GM18498 (cell line): Measurements from ENCODE around the gene CDK11B.
"Not testable (repeated sequence)": the region's sequence is repeated elsewhere in the genome, so short reads cannot be mapped to it uniquely, and the experiment has no call there.

Experiments used
- ATAC-seq: cut with Tn5 transposase; IDR thresholded peaks from one replicate; pipeline ENCODE4 v1.9.1; 2021; ENCODE audit warnings: mild to moderate bottlenecking, moderate library complexity; ENCODE audit not compliant: unreplicated experiment

The CDK11B gene

DNA sequence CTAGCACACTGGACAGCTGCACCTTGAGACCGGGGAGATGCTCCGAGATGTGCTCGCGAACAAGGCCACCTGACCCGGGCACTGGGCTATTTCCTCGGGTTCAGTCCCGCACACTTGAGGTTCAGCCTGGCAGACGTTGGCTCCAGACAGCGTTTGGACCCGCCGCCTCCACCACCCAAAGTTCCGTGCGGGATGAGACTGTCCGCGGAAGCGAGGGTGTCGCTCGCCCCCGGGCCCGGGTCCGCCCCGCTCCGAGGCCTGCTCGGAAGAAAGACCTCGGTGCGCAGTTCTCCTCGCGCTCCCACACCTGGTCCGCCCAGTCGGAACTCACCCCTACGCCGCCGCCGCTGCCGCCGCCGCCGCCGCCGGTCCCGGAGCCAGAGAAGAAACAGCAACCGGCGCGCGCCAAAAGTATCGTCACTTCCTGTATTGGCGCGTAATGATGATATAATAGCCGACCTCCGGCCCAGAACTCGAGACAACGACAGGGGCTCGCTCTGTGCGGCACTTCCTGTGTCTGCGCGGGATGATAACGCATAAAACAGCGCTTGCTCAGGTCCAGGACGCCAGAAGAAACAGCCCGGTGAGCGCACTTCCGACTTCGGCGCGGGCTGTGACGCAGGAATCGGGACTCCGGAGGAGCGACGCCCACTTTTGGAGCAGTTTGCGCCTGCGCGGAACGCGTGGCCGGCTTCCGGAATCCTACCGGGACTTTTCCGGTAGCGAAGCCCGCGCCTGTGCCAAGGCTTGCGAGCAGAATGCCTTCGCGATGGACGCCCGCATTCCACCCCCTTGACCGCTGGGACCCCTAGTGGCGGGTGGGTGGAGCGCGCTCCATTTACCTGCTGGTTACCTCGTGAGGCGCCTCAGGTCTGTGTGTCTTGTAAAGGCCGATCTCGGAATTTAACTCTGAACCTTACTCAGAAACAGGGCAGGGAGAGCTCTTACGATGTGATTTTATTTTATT is at the start of gene CDK11B:
CDK11B (minus strand) TSS at position 422 of the 967 bp plus-strand sequence. CDS start 1,519 bp downstream, outside the sequence.
- peak; percentile 86 for ATAC-seq

DNA sequence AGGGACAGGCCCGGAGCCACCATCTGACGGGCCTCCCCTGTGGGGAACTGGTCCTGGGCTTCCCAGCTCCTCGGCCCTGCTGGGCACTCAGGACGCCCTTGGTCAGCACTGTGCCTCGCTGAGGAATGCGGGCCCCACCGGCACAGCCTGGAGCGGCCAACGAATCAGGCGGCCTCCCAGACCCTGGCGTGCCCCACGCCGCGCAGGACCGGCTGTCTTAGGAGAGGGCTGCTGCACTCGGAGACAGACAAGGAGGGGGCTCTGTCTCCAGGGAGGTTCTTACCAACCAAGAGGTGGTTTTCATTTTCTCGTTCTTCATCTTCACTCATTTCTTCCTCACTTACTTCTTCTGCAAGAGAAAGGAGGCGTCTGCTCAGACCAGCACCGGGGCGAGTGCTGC is 49.1 kb upstream of the CDK11B start:
- not testable (repeated sequence) for ATAC-seq

GRCh38 chr1:1707241-1707640 is 48.4 kb upstream of the CDK11B start:
- not testable (repeated sequence) for ATAC-seq

DNA sequence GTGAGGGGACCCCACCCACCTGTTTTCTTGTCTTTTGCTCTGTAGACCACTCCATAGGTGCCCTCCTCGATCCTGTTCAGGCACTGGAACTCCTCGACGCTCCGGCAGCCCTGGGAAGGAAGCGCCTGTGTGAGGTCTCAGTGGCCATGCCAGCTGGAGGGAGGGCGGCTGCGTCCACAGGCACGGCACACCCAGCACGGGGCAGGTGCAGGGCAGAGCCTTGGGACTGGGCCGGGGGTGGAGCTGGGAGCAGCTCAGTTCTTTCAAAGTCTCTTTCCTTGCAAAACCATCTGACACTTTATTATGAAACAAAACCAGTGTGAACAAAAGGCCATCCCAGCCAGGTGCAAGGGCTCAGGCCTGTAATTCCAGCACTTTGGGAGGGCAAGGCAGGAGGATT is 46.8 kb upstream of the CDK11B start:
- ATAC-seq: not testable (repeated sequence)

- ATAC-seq: not testable (repeated sequence)
Observed at GRCh38 chr1:1704284-1704957, 45.6 kb upstream of the CDK11B start.

GRCh38 chr1:1703796-1704195 is 45.0 kb upstream of the CDK11B start:
- ATAC-seq: no peak

DNA sequence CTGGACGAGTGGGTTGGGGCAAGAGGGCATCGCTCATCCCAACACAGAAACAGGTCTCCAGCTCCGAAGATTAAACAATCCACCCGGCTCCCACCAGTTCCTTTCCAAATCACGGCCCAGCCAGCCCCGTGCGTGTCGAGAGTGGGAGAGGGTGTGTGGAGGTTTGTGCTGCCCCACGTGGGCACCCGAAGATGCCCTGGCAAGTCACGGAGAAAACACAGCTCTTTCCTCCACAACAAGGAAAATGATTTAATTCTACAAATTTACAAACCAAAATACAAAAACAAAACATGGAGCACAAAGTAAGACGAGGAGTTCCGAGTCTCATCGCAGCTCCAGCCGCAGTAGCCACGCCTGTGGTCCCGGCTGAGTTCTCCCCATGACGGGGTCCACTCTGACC is 43.7 kb upstream of the CDK11B start:
- ATAC-seq: not testable (repeated sequence)

DNA sequence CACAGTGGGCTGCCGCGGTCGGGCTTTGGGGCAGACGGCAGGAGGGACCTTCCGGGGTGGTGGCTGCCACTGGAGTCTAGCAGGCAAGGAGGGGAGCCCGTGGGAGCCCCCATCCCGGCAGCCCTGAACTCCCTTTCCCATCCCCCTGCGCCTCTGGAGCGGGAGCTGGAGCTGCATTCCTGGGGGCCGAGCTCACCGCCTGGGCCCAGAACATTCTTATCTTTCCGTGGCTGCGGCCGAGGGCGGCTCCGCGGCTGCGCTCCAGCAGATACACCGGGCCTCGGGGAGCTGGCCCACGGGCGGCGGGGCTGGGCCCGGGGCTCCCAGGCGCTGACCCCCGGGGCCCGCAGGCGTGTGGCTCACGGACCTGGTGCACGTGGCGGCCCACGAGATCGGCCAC is 41.8 kb upstream of the CDK11B start:
- ATAC-seq: not testable (repeated sequence)

DNA sequence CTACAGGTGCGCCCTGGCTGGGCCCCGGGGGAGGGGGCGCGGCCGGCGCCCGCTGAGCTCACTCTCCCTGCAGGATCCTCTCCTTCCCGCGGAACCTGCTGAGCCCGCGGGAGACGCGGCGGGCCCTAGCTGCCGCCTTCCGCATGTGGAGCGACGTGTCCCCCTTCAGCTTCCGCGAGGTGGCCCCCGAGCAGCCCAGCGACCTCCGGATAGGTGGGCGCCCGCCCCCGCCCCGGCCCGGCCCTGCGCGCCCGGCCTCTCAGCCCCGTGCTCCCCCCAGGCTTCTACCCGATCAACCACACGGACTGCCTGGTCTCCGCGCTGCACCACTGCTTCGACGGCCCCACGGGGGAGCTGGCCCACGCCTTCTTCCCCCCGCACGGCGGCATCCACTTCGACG is 41.3 kb upstream of the CDK11B start:
- not testable (repeated sequence) for ATAC-seq

- ATAC-seq: not testable (repeated sequence)
Observed at GRCh38 chr1:1699061-1699460, 40.3 kb upstream of the CDK11B start.

GRCh38 chr1:1697358-1698183 is 38.8 kb upstream of the CDK11B start:
- not testable (repeated sequence) for ATAC-seq

GRCh38 chr1:1696431-1697357 is 37.9 kb upstream of the CDK11B start:
- not testable (repeated sequence) for ATAC-seq

- peak; percentile 78 for ATAC-seq
Observed at GRCh38 chr1:1692714-1693647, 34.2 kb upstream of the CDK11B start, which contains the start of gene SLC35E2B. Gene SLC35E2B (minus strand): TSS chr1:1692795. CDS start chr1:1676699, 16,096 bp downstream.

- peak; percentile 37 for ATAC-seq
Observed at GRCh38 chr1:1692324-1692713, 33.5 kb upstream of the CDK11B start.

- ATAC-seq: not testable (repeated sequence)
Observed at GRCh38 chr1:1691443-1691842, 32.6 kb upstream of the CDK11B start.

GRCh38 chr1:1689526-1689925 is 30.7 kb upstream of the CDK11B start:
- ATAC-seq: not testable (repeated sequence)

GRCh38 chr1:1687846-1688245 is 29.0 kb upstream of the CDK11B start:
- ATAC-seq: no peak

DNA sequence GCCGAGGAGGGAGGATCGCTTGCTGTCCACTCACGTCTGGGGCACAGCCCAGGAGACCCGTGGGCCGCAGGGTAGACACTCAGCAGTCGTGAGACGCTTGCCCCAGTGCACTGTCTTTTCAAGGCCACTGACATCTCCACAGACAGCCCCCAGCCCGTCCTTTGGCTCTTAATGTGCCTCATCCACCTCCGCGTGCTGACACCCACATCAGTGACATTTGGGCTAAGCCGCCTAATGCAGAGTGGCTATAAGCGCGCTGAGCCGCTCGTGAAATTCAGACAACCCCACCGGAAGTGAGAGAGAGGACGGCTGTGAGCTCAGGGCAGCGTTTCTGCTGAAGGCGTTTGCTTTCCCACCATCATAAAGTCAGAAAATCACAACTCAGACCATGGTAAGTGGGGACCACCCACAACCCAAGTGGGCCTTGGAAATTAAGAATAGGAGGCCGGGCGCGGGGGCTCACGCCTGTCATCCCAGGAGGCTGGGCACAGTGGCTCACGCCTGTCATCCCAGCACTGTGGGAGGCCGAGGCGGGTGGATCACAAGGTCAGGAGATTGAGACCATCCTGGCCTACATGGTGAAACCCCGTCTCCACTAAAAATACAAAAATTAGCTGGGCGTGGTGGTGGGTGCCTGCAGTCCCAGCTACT is 25.4 kb upstream of the CDK11B start:
- no peak for ATAC-seq
